ENCODE results near the gene CFAP43. TPM values are rescaled to one million over a fixed set of nuclear protein-coding genes. Genes with fewer than 3 reads are reported as not detected.

Gene CFAP43
- total and polyA plus RNA-seq, 2 of the 8 experiments (the other 6 are each of a cell fraction or from before 2014, with no cell fraction given) = 0.11 to 0.27 TPM

GRCh38 chr10:104190695-104191094 lies 41.5 kb downstream of the CFAP43 start:
- H3K9me3 ChIP-seq (ENCODE audit: insufficient read depth in 2 of 2, low read depth in 1 of 2, low read length in 1 of 2) = no peaks in the 10 kb centered on the region
- H2AFZ ChIP-seq (ENCODE audit: low read length) = no peak overlapping the region
- no peak overlapping the region for H2BK12ac ChIP-seq (ENCODE audit: low read depth, low read length)
- no peak overlapping the region for H2BK120ac ChIP-seq (replicated peaks; ENCODE audit: low read depth, low read length)
- TF ChIP-seq RFX5 (IDR thresholded peaks at IDR 0.05; ENCODE audit: borderline replicate concordance, low read depth, low read length) (no peak), ZNF274 (IDR thresholded peaks at IDR 0.05; ENCODE audit: borderline replicate concordance, extremely low read depth, low read length) (no peak), POU5F1 (IDR thresholded peaks at IDR 0.05; ENCODE audit: low read depth, low read length) (no peak), SIX5 (IDR thresholded peaks at IDR 0.05; ENCODE audit: low read depth, low read length) (no peak), CBX8 (IDR thresholded peaks at IDR 0.05; ENCODE audit: borderline replicate concordance, low read depth, low read length) (no peak), CTCF (IDR thresholded peaks at IDR 0.05; ENCODE audit: control extremely low read depth in 1 of 3, insufficient read depth in 1 of 3, low read depth in 1 of 3, low read length in 3 of 3) (no peak), SUZ12 (IDR thresholded peaks at IDR 0.05; ENCODE audit: low read length) (no peak), POLR2AphosphoS5 (IDR thresholded peaks at IDR 0.05; ENCODE audit: low read depth, low read length) (no peak), TEAD4 (IDR thresholded peaks at IDR 0.05; ENCODE audit: low read depth, low read length) (no peak), GABPA (IDR thresholded peaks at IDR 0.05; ENCODE audit: borderline replicate concordance, insufficient read depth, low read length) (no peak), CHD1 (IDR thresholded peaks at IDR 0.05; ENCODE audit: low read depth, low read length) (no peak), GTF2F1 (IDR thresholded peaks at IDR 0.05; ENCODE audit: borderline replicate concordance, low read depth, low read length) (no peak)
- no peak overlapping the region for H3K4me3 ChIP-seq (ENCODE audit: extremely low read depth in 1 of 4, insufficient read depth in 2 of 4, low read depth in 3 of 4, low read length in 4 of 4)
- H3K9ac ChIP-seq (replicated peaks in 1 of 4; ENCODE audit: extremely low read depth in 1 of 4, low read depth in 3 of 4, low read length in 3 of 4) = no peak overlapping the region
- H3K36me3 ChIP-seq (ENCODE audit: control insufficient read depth in 2 of 4, insufficient read depth in 4 of 4, low read length in 3 of 4) = no peaks in the 10 kb centered on the region
- no peaks in the 10 kb centered on the region for H3K27me3 ChIP-seq (replicated peaks in 1 of 4; ENCODE audit: control insufficient read depth in 3 of 4, extremely low read depth in 1 of 4, insufficient read depth in 3 of 4, low read length in 3 of 4)
- H2BK5ac ChIP-seq (ENCODE audit: low read depth, low read length) = no peak overlapping the region
- H3K4me2 ChIP-seq (ENCODE audit: insufficient read depth in 1 of 2, low read depth in 2 of 2, low read length in 2 of 2) = no peak overlapping the region
- no peak for DNase-seq (ENCODE audit: low read depth in 1 of 2, low spot score in 2 of 2)
- no peak overlapping the region for H3K56ac ChIP-seq (replicated peaks; ENCODE audit: insufficient read length, low read depth, low read length)
- CTCF ChIA-PET (ENCODE audit: partially characterized antibody) = interaction anchor here (0.6 kb wide), 1 partner anchor 10 kb away, joined by 3 read pairs; no protein-coding TSS in a partner anchor
- H4K5ac ChIP-seq (ENCODE audit: insufficient read length, low read depth, low read length) = no peak overlapping the region
- no peaks in the 10 kb centered on the region for H3K79me2 ChIP-seq (ENCODE audit: control insufficient read depth in 1 of 2, insufficient read depth in 2 of 2, low read length in 2 of 2)
- no peak overlapping the region for H2BK15ac ChIP-seq (ENCODE audit: low read length)
- WGBS, 2 experiments (ENCODE audit: extremely low coverage in 1 of 2, insufficient coverage in 1 of 2, insufficient read length in 1 of 2, insufficient replicate concordance in 2 of 2, low coverage in 1 of 2, low lambda C conversion rate in 2 of 2, missing lambda C conversion rate in 1 of 2) = 92% methylated on average over 5 of the region's 5 CpGs; no CpG with 5 or more reads in 1 of the 2 experiments
- no peak overlapping the region for H3K18ac ChIP-seq (ENCODE audit: extremely low read depth, low read length)
- H3K23me2 ChIP-seq (ENCODE audit: low read depth, low read length) = no peaks in the 10 kb centered on the region
- H3K4ac ChIP-seq (replicated peaks; ENCODE audit: insufficient read length, low read depth, low read length) = no peak overlapping the region
- no peaks in the 10 kb centered on the region for H4K20me1 ChIP-seq (replicated peaks in 1 of 2; ENCODE audit: control insufficient read depth in 1 of 2, insufficient read depth in 2 of 2, low read length in 2 of 2)
- H2AK5ac ChIP-seq (ENCODE audit: low read depth, low read length) = no peak overlapping the region
- H2BK20ac ChIP-seq (ENCODE audit: low read length) = no peak overlapping the region
- no peak for FAIRE-seq
- H3K4me1 ChIP-seq (replicated peaks in 1 of 4; ENCODE audit: control insufficient read depth in 3 of 4, insufficient read depth in 4 of 4, low read length in 3 of 4) = no peaks in the 10 kb centered on the region
- POLR2A ChIA-PET (ENCODE audit: partially characterized antibody) = no interaction called here
- no peak overlapping the region for H3K27ac ChIP-seq (ENCODE audit: low read depth, low read length)
- no peak overlapping the region for H3K14ac ChIP-seq (ENCODE audit: insufficient read length)
- no peaks in the 10 kb centered on the region for H3K79me1 ChIP-seq (ENCODE audit: low read depth, low read length)
- no peak overlapping the region for H3K23ac ChIP-seq (ENCODE audit: insufficient read length)
- H4K91ac ChIP-seq (replicated peaks; ENCODE audit: insufficient read length, low read length) = no peak overlapping the region
- H4K8ac ChIP-seq (ENCODE audit: extremely low read depth, insufficient read depth, low read length) = no peak overlapping the region

Data from H1 (cell line).